Heart right ventricle (tissue), 16 donors: Measurements from ENCODE around the gene AOC3. TPM values are rescaled to one million over a fixed set of nuclear protein-coding genes. Genes with fewer than 3 reads are reported as not detected.

Source experiments
- ATAC-seq, 8 donors: fragments of 200-7000 bp; cut with Tn5 transposase; one replicate each; pipeline ENCODE4 v1.9.1; 2020; ENCODE audit warnings: mild to moderate bottlenecking in 8 of 8, moderate library complexity in 8 of 8, moderate number of reproducible peaks in 1 of 8
- DNase-seq, 2 donors: peaks; one replicate each; pipeline ENCODE4 v3.0.0-alpha.2; 2020
- H3K27ac ChIP-seq, 10 donors: fragments of 200-600 bp; sonication (generic) in 2 of 10; one replicate each; pipeline versions ENCODE4 v1.5.0 to v1.8.0; 2020 to 2022; ENCODE audit warnings: mild to moderate bottlenecking in 3 of 10
- H3K27me3 ChIP-seq, 7 donors: fragments of 200-600 bp; one replicate each; pipeline ENCODE4 v1.8.0; 2021 to 2022; ENCODE audit warnings: mild to moderate bottlenecking in 2 of 7
- H3K36me3 ChIP-seq, 9 donors: fragments of 200-600 bp; sonication (generic) in 1 of 9; one replicate each; pipeline versions ENCODE4 v1.5.0 to v1.8.0; 2020 to 2022; ENCODE audit warnings: mild to moderate bottlenecking in 2 of 9
- H3K4me1 ChIP-seq, 9 donors: fragments of 200-600 bp; sonication (generic) in 1 of 9; one replicate each; pipeline versions ENCODE4 v1.5.0 to v1.8.0; 2020 to 2022; ENCODE audit warnings: mild to moderate bottlenecking in 4 of 9
- H3K4me3 ChIP-seq, 10 donors: fragments of 200-600 bp; sonication (generic) in 2 of 10; one replicate each; pipeline versions ENCODE4 v1.5.0 to v1.8.0; 2020 to 2022; ENCODE audit warnings: mild to moderate bottlenecking in 7 of 10, moderate library complexity in 2 of 10
- H3K9me3 ChIP-seq, 11 donors: fragments of 200-600 bp in 10 of 11; sonication (generic) in 2 of 11; one replicate each; pipeline versions ENCODE4 v1.5.0 to v1.8.0; 2013 to 2022; ENCODE audit warnings: mild to moderate bottlenecking in 2 of 11, control low read depth in 1 of 11, moderate library complexity in 1 of 11
- WGBS, 2 donors: extraction: QIAGEN DNeasy Blood & Tissue Kit; methylation state at CpG; one replicate each; pipeline ENCODE4 v1.1.7; 2013; ENCODE audit warnings: inconsistent platforms in 1 of 2; 5-methylcytosine and 5-hydroxymethylcytosine counted together
- intact Hi-C, 10 donors: fragments of 100-400 bp; cut with DNase I; formaldehyde crosslinking; loops; one replicate each; pipeline versions ENCODE4 v1.11.1 to v1.14.2; 2022
- polyA plus RNA-seq, 2 donors: library from polyadenylated mRNA; stranded (reverse); fragments of 200-250 nt; gene quantifications; one replicate each; pipeline ENCODE4 v1.2.3, GENCODE V29; 2013
- total RNA-seq, 10 donors: library from RNA; stranded (reverse); fragmentation: NEBNext Ultra II Directional in 3 of 10; extraction: Animal tissue kit (Norgen Biotek cat#: 25700) in 3 of 10; gene quantifications; one replicate each; pipeline versions ENCODE4 v1.2.1 to v1.2.4, GENCODE V29; 2021 to 2023
- TF ChIP-seq, protein P1 (sequence below), 9 donors: fragments of 200-600 bp; sonication (generic) in 2 of 9; IDR thresholded peaks; one replicate each; pipeline versions ENCODE4 v1.5.0 to v1.8.0; 2021 to 2022; ENCODE audit warnings: antibody characterized with exemption in 9 of 9, mild to moderate bottlenecking in 5 of 9, moderate library complexity in 1 of 9
- donor health status: Arrhythmogenic right ventricular cardiomyopathy.
- donor health status: ischemic (EF 13 %, LVEDD 7.1; RV severe dilation, severe dysfunction).
- donor health status: healthy with polysubstance abuse.
- donor health status: DM: no; HTN: yes; CAD: no.
- donor health status: DM: no; HTN: no; CAD: no.
- donor health status: ischemic (EF 25% LVEDD 6.9; RV normal size, moderate dysfunction).
- donor health status: ischemic (EF 25% LVEDD 5.7; RV mildly dilated, moderate dysfunction).
- donor health status: healthy.
- donor health status: DM: yes; HTN: yes; CAD: no.
- donor health status: Ischemic cardiomyopathy.
- donor health status: ischemic (EF 35%, LVEDD 5.7; RV mildly dilated, moderate dysfunction).
- donor health status: nonischemic (EF 11% LVEDD 7.7; RV severe dilation, severe dysfunction).
- donor health status: DM: yes; HTN: yes; CAD: no.
- donor health status: PGD.
- donor health status: ischemic (EF 29% LVEDD 5.4; RV normal size, mild dysfunction).
- donor health status: nonischemic (EF 23%, LVEDD 6.1; RV moderate dilation, normal function).

AOC3 gene
- total and polyA plus RNA-seq, 12 donors = 4.7 to 19.0 (median 11.5) TPM

DNA sequence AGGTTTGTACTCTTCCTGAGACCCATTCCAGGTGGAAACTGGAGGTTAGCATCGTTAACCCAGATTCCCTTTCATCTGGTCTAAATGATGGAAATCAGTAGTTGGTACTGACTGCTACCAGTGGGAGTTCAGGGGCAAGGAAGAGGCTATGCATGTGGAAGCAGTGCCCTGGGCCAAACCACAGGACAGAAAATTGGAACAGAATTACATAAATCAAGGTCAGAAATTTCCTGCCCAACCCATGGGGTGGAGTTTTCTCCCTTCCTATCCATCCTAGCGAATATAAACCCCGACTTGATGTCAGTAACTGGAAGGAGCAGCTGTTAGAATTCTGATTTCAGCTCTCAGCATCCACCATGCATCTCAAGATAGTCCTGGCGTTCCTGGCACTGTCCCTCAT, 6.7 kb upstream of the AOC3 start, which contains the start of gene AOC2:
Gene AOC2 (plus strand): TSS at position 310 of the 400 bp plus-strand sequence. CDS start 47 bp downstream, at position 357.
- 65 to 67% methylated on average over 4 of the region's 4 CpGs for WGBS, 2 donors
- Histone ChIP-seq H3K27me3 (no peaks in the 10 kb centered on the region), H3K4me1 (peaks cover 0 to 22% (median 0%) of the 10 kb centered on the region in 9 donors), H3K27ac (peak within 1 kb of the TSS in 1 of 10 donors; percentile 12), H3K36me3 (peaks cover 0 to 67% (median 27%) of the 10 kb centered on the region in 9 donors), H3K4me3 (no peak within 1 kb of the TSS), H3K9me3 (no peaks in the 10 kb centered on the region)
- DNase-seq (no peak), ATAC-seq (no peak)
- intact Hi-C loops = loop anchor here in 2 of 10 donors (2.0 to 5.0 kb wide), 2 partner anchors 85 to 93 kb away; no protein-coding TSS in a partner anchor
- TF ChIP-seq, protein P1, sequence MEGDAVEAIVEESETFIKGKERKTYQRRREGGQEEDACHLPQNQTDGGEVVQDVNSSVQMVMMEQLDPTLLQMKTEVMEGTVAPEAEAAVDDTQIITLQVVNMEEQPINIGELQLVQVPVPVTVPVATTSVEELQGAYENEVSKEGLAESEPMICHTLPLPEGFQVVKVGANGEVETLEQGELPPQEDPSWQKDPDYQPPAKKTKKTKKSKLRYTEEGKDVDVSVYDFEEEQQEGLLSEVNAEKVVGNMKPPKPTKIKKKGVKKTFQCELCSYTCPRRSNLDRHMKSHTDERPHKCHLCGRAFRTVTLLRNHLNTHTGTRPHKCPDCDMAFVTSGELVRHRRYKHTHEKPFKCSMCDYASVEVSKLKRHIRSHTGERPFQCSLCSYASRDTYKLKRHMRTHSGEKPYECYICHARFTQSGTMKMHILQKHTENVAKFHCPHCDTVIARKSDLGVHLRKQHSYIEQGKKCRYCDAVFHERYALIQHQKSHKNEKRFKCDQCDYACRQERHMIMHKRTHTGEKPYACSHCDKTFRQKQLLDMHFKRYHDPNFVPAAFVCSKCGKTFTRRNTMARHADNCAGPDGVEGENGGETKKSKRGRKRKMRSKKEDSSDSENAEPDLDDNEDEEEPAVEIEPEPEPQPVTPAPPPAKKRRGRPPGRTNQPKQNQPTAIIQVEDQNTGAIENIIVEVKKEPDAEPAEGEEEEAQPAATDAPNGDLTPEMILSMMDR (IDR thresholded peaks at IDR 0.05) = no peak

DNA sequence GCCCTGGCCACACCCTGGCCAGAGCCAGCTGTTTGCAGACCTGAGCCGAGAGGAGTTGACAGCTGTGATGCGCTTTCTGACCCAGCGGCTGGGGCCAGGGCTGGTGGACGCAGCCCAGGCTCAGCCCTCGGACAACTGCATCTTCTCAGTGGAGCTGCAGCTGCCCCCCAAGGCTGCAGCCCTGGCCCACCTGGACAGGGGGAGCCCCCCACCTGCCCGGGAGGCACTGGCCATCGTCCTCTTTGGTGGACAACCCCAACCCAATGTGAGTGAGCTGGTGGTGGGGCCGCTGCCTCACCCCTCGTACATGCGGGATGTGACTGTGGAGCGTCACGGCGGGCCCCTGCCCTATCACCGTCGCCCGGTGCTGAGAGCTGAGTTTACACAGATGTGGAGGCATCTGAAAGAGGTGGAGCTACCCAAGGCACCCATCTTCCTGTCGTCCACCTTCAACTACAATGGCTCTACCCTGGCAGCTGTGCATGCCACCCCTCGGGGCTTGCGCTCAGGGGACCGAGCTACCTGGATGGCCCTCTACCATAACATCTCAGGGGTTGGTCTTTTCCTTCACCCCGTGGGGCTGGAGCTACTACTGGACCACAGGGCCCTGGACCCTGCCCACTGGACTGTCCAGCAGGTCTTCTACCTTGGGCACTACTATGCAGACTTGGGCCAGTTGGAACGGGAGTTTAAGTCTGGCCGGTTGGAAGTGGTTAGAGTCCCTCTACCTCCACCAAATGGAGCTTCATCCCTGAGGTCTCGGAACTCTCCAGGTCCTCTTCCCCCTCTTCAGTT, 6.0 kb upstream of the AOC3 start:
- Histone ChIP-seq H3K27ac (no peak overlapping the region), H3K9me3 (no peaks in the 10 kb centered on the region), H3K4me3 (no peak overlapping the region), H3K36me3 (peaks cover 0 to 60% (median 22%) of the 10 kb centered on the region in 9 donors), H3K4me1 (peaks cover 0 to 27% (median 5%) of the 10 kb centered on the region in 9 donors), H3K27me3 (no peaks in the 10 kb centered on the region)
- 90 to 91% methylated on average over 24 of the region's 24 CpGs for WGBS, 2 donors
- DNase-seq (no peak), ATAC-seq (peak in 3 of 8 donors; percentile 3 to 28 (median 20))
- intact Hi-C loops = loop anchor here in 4 of 10 donors (2.0 to 5.0 kb wide), 5 partner anchors 82 to 627 kb away; no protein-coding TSS in a partner anchor
- TF ChIP-seq, protein P1 (IDR thresholded peaks at IDR 0.05) = no peak

DNA sequence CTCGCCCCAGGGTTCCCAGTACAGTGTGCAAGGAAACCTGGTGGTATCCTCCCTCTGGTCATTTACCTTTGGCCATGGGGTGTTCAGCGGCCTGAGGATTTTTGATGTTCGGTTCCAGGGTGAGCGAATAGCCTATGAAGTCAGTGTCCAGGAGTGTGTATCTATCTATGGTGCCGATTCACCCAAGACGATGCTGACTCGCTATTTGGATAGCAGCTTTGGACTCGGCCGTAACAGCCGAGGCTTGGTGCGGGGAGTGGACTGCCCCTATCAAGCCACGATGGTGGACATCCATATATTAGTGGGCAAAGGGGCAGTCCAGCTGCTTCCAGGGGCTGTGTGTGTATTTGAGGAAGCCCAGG, 5.5 kb upstream of the AOC3 start:
- DNase-seq (no peak), ATAC-seq (no peak)
- Histone ChIP-seq H3K4me3 (no peak overlapping the region), H3K27ac (no peak overlapping the region), H3K4me1 (peaks cover 0 to 30% (median 5%) of the 10 kb centered on the region in 9 donors), H3K27me3 (no peaks in the 10 kb centered on the region), H3K9me3 (no peaks in the 10 kb centered on the region), H3K36me3 (peaks cover 0 to 54% (median 22%) of the 10 kb centered on the region in 9 donors)
- WGBS, 2 donors = 88 to 91% methylated on average over 12 of the region's 12 CpGs
- intact Hi-C loops = loop anchor here in 3 of 10 donors (2.0 to 5.0 kb wide), 4 partner anchors 82 to 627 kb away; no protein-coding TSS in a partner anchor
- TF ChIP-seq, protein P1 (IDR thresholded peaks at IDR 0.05) = no peak

DNA sequence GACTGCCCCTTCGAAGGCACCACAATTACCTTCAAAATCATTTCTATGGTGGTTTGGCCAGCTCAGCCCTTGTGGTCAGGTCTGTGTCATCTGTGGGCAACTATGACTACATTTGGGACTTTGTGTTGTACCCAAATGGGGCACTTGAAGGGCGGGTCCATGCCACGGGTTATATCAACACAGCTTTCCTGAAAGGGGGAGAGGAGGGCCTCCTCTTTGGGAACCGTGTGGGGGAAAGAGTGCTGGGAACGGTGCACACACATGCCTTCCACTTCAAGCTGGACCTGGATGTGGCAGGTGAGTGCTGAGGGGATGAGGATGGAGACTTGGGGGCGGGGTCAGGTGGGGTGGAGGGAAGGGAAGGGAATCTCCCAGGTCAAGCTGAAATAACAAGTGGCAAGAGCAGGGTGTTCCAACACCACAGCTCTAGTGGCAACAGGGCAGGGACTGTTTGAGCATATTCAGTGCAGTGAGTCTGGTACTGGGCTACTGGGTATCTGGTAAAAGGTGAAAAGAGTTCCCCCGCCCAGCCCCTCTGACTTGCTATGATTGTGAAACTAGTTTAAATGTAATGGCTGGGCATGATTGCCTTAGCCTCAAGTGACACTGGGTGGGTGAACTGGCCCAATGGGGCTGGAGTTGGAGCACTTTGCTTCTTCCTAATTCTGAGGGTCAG, 4.9 kb upstream of the AOC3 start:
- DNase-seq (no peak), ATAC-seq (peak in 1 of 8 donors; percentile 13)
- intact Hi-C loops = loop anchor here in 4 of 10 donors (2.0 to 5.0 kb wide), 5 partner anchors 81 to 626 kb away; no protein-coding TSS in a partner anchor
- H3K4me3 ChIP-seq = no peak overlapping the region
- 79 to 81% methylated on average over 7 of the region's 7 CpGs for WGBS, 2 donors
- H3K36me3 ChIP-seq = peaks cover 0 to 49% (median 21%) of the 10 kb centered on the region in 9 donors
- peaks cover 0 to 30% (median 6%) of the 10 kb centered on the region in 9 donors for H3K4me1 ChIP-seq
- TF ChIP-seq, protein P1 (IDR thresholded peaks at IDR 0.05) = no peak
- H3K9me3 ChIP-seq = no peaks in the 10 kb centered on the region
- peak overlapping the region in 2 of 10 donors; percentile 15 to 25 for H3K27ac ChIP-seq
- H3K27me3 ChIP-seq = no peaks in the 10 kb centered on the region
